Hepatocyte (in vitro differentiated cells): Measurements from ENCODE around the gene DNAH3. TPM values are rescaled to one million over a fixed set of nuclear protein-coding genes. Genes with fewer than 3 reads are reported as not detected.

Source experiments
- DNase-seq: peaks from one replicate; pipeline ENCODE4 v3.0.0-alpha.2; 2016; ENCODE audit warnings: low spot score
- H2AFZ ChIP-seq: fragments of 200-600 bp; sonication (generic); 2 replicates; pipeline ENCODE4 v1.6.0; 2016; ENCODE audit warnings: antibody characterized with exemption, mild to moderate bottlenecking
- H3K27ac ChIP-seq: fragments of 200-600 bp; sonication (generic); 2 replicates; pipeline ENCODE4 v1.5.1; 2016; ENCODE audit warnings: mild to moderate bottlenecking
- H3K27me3 ChIP-seq: fragments of 200-600 bp; sonication (generic); 2 replicates; pipeline ENCODE4 v1.6.1; 2016
- H3K36me3 ChIP-seq: fragments of 200-600 bp; sonication (generic); replicated peaks from 2 replicates; pipeline ENCODE4 v1.5.1; 2016; ENCODE audit warnings: low read depth; ENCODE audit not compliant: insufficient read depth
- H3K4me1 ChIP-seq: fragments of 200-600 bp; sonication (generic); 2 replicates; pipeline ENCODE4 v1.5.1; 2016; ENCODE audit warnings: mild to moderate bottlenecking, moderate library complexity; ENCODE audit not compliant: insufficient read depth
- H3K4me2 ChIP-seq: fragments of 200-600 bp; sonication (generic); 2 replicates; pipeline ENCODE4 v1.6.0; 2016
- H3K4me3 ChIP-seq: fragments of 200-600 bp; sonication (generic); 2 replicates; pipeline ENCODE4 v1.5.1; 2016; ENCODE audit warnings: mild to moderate bottlenecking
- H3K79me2 ChIP-seq: fragments of 200-600 bp; sonication (generic); 2 replicates; pipeline ENCODE4 v1.6.0; 2017; ENCODE audit warnings: mild to moderate bottlenecking
- H3K9me2 ChIP-seq: fragments of 200-600 bp; sonication (generic); replicated peaks from 2 replicates; pipeline ENCODE4 v1.6.0; 2017; ENCODE audit warnings: mild to moderate bottlenecking; ENCODE audit not compliant: insufficient read depth
- H3K9me3 ChIP-seq: fragments of 200-600 bp; sonication (generic); 2 replicates; pipeline ENCODE4 v1.5.1; 2016; ENCODE audit warnings: low read depth, mild to moderate bottlenecking
- H4K20me1 ChIP-seq: fragments of 200-600 bp; sonication (generic); 2 replicates; pipeline ENCODE4 v1.6.0; 2016; ENCODE audit warnings: mild to moderate bottlenecking; ENCODE audit not compliant: insufficient read depth, poor library complexity, severe bottlenecking
- EZH2 ChIP-seq: fragments of 200-600 bp; sonication (generic); IDR thresholded peaks from 2 replicates; pipeline ENCODE4 v1.6.1; 2016; ENCODE audit warnings: antibody characterized with exemption, mild to moderate bottlenecking, borderline replicate concordance
- EZH2phosphoT487 ChIP-seq: fragments of 200-600 bp; sonication (generic); IDR thresholded peaks from one replicate; pipeline ENCODE4 v1.6.1; 2018; ENCODE audit warnings: antibody characterized with exemption, mild to moderate bottlenecking, low read depth, moderate library complexity; ENCODE audit not compliant: unreplicated experiment, severe bottlenecking
- WGBS: methylation state at CpG from one replicate; pipeline ENCODE4 v1.1.6; 2016; ENCODE audit warnings: low lambda C conversion rate; ENCODE audit errors: missing lambda C conversion rate; 5-methylcytosine and 5-hydroxymethylcytosine counted together
- polyA plus RNA-seq: library from polyadenylated mRNA; unstranded; fragments of >200 nt; fragmentation: Nextera tagmentation; extraction: Ambion mirVana; gene quantifications from 2 replicates; pipeline ENCODE4 v1.2.1, GENCODE V29; 2016
- total RNA-seq: library from RNA; depleted of rRNA; stranded (reverse); fragments of >200 nt; gene quantifications from 2 replicates; pipeline ENCODE4 v1.2.3, GENCODE V29; 2014
- TF ChIP-seq, protein P1 (sequence below): fragments of 200-600 bp; sonication (generic); IDR thresholded peaks from 2 replicates; pipeline ENCODE4 v1.5.1; 2016; ENCODE audit warnings: antibody characterized with exemption, mild to moderate bottlenecking; ENCODE audit not compliant: poor library complexity

DNAH3 gene
- total and polyA plus RNA-seq, 2 experiments from 2014 or later = 0.33 to 0.37 TPM

DNA sequence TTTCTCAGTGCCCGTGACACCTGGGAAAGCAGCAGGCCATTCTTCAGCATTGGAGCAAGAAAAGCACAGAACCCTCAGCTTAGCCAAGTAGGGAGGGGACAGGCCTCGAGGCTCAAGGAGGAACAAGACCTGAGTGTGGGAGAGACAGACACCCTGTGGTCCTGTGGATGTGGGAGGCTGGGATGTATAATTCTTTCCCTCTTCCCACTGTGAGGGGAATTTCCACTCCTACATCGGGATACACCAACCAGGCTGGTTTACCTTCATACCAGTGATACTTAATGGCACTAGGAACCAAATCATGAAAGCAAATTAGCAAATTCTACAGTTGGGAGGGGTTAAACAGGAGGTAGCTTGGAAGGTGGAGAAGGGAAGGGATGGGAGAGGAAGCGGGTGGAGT, 208.4 kb downstream of the DNAH3 start:
- no peak overlapping the region for H3K4me3 ChIP-seq
- no peak overlapping the region for H3K4me2 ChIP-seq
- TF ChIP-seq EZH2 (no peak), EZH2phosphoT487 (no peak)
- TF ChIP-seq, protein P1, sequence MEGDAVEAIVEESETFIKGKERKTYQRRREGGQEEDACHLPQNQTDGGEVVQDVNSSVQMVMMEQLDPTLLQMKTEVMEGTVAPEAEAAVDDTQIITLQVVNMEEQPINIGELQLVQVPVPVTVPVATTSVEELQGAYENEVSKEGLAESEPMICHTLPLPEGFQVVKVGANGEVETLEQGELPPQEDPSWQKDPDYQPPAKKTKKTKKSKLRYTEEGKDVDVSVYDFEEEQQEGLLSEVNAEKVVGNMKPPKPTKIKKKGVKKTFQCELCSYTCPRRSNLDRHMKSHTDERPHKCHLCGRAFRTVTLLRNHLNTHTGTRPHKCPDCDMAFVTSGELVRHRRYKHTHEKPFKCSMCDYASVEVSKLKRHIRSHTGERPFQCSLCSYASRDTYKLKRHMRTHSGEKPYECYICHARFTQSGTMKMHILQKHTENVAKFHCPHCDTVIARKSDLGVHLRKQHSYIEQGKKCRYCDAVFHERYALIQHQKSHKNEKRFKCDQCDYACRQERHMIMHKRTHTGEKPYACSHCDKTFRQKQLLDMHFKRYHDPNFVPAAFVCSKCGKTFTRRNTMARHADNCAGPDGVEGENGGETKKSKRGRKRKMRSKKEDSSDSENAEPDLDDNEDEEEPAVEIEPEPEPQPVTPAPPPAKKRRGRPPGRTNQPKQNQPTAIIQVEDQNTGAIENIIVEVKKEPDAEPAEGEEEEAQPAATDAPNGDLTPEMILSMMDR = no peak
- no peak overlapping the region for H3K27ac ChIP-seq
- no peaks in the 10 kb centered on the region for H3K9me2 ChIP-seq
- no peaks in the 10 kb centered on the region for H3K9me3 ChIP-seq
- H3K36me3 ChIP-seq = no peaks in the 10 kb centered on the region
- DNase-seq = no peak
- H3K79me2 ChIP-seq = no peaks in the 10 kb centered on the region
- 80% methylated on average over 4 of the region's 4 CpGs for WGBS
- H3K4me1 ChIP-seq = no peaks in the 10 kb centered on the region
- no peaks in the 10 kb centered on the region for H3K27me3 ChIP-seq
- no peak overlapping the region for H2AFZ ChIP-seq
- H4K20me1 ChIP-seq = no peaks in the 10 kb centered on the region

GRCh38 chr16:20941636-20941926, 209.1 kb downstream of the DNAH3 start:
- H3K79me2 ChIP-seq = no peaks in the 10 kb centered on the region
- H4K20me1 ChIP-seq = no peaks in the 10 kb centered on the region
- H3K27ac ChIP-seq = no peak overlapping the region
- TF ChIP-seq, protein P1 = no peak
- TF ChIP-seq EZH2phosphoT487 = no peak
- no peak for TF ChIP-seq EZH2
- no peak for DNase-seq
- H3K4me3 ChIP-seq = no peak overlapping the region
- no peaks in the 10 kb centered on the region for H3K27me3 ChIP-seq
- H3K9me2 ChIP-seq = no peaks in the 10 kb centered on the region
- no peaks in the 10 kb centered on the region for H3K4me1 ChIP-seq
- no peaks in the 10 kb centered on the region for H3K9me3 ChIP-seq
- H2AFZ ChIP-seq = no peak overlapping the region
- H3K36me3 ChIP-seq = no peaks in the 10 kb centered on the region
- WGBS = 95% methylated on average over 6 of the region's 6 CpGs
- H3K4me2 ChIP-seq = no peak overlapping the region

- Histone ChIP-seq H3K4me1 (no peaks in the 10 kb centered on the region), H3K4me2 (no peak overlapping the region), H2AFZ (no peak overlapping the region), H3K9me3 (no peaks in the 10 kb centered on the region), H3K9me2 (no peaks in the 10 kb centered on the region), H3K27me3 (no peaks in the 10 kb centered on the region), H3K27ac (no peak overlapping the region), H3K79me2 (no peaks in the 10 kb centered on the region), H3K4me3 (no peak overlapping the region), H3K36me3 (no peaks in the 10 kb centered on the region), H4K20me1 (no peaks in the 10 kb centered on the region)
- 85% methylated on average over 6 of the region's 6 CpGs for WGBS
- DNase-seq = no peak
- TF ChIP-seq EZH2 (no peak), EZH2phosphoT487 (no peak)
- TF ChIP-seq, protein P1 = no peak
Measured at GRCh38 chr16:20940871-20941635, 209.6 kb downstream of the DNAH3 start.
